Activated T-cell treated with anti-CD3 and anti-CD28 coated beads, Interleukin-2, amount 50 U/mL, for 4 hours (primary cell): ENCODE measurements around the gene RYR2. TPM values are rescaled to one million over a fixed set of nuclear protein-coding genes. Genes with fewer than 3 reads are reported as not detected.

ENCODE experiments used
- ATAC-seq, 2 donors: fragments of 200-7000 bp; cut with Tn5 transposase; one replicate each; pipeline ENCODE4 v1.10.0; 2021
- DNase-seq: peaks from one replicate; pipeline ENCODE4 v3.0.0-alpha.2; 2020
- H3K27me3 Mint-ChIP-seq: one replicate; pipeline ENCODE4 v1.8.0; 2021; ENCODE audit warnings: low read depth, mixed read lengths
- H3K36me3 Mint-ChIP-seq: one replicate; pipeline ENCODE4 v1.8.0; 2022; ENCODE audit warnings: mixed read lengths; ENCODE audit not compliant: insufficient read depth
- H3K4me1 Mint-ChIP-seq: one replicate; pipeline ENCODE4 v1.8.0; 2021; ENCODE audit warnings: low read depth, mixed read lengths
- H3K4me3 Mint-ChIP-seq: one replicate; pipeline ENCODE4 v1.8.0; 2021; ENCODE audit warnings: mild to moderate bottlenecking, moderate library complexity, mixed read lengths
- H3K9me3 Mint-ChIP-seq: one replicate; pipeline ENCODE4 v1.8.0; 2021; ENCODE audit warnings: mixed read lengths
- total RNA-seq, 3 donors: library from RNA; stranded (reverse); gene quantifications; one replicate each; pipeline ENCODE4 v1.2.1, GENCODE V29; 2021

RYR2 gene
- total RNA-seq, 3 donors from 2014 or later, result 0.05 to 0.08 (median 0.05) TPM

- Mint-ChIP-seq H3K9me3 (no peaks in the 10 kb centered on the region), H3K36me3 (no peaks in the 10 kb centered on the region), H3K4me1 (no peaks in the 10 kb centered on the region), H3K4me3 (no peak overlapping the region), H3K27me3 (peaks cover 3% of the 10 kb centered on the region)
- ATAC-seq (no peak), DNase-seq (no peak)
Observed at GRCh38 chr1:237875291-237875690, 833.3 kb downstream of the RYR2 start.

GRCh38 chr1:237877631-237878030 is 835.6 kb downstream of the RYR2 start:
- H3K4me3 Mint-ChIP-seq, result no peak overlapping the region
- no peak for DNase-seq
- no peaks in the 10 kb centered on the region for H3K4me1 Mint-ChIP-seq
- no peaks in the 10 kb centered on the region for H3K36me3 Mint-ChIP-seq
- H3K9me3 Mint-ChIP-seq, result no peaks in the 10 kb centered on the region
- ATAC-seq, result no peak
- H3K27me3 Mint-ChIP-seq, result no peaks in the 10 kb centered on the region

GRCh38 chr1:237878406-237878805 is 836.4 kb downstream of the RYR2 start:
- H3K4me3 Mint-ChIP-seq, result no peak overlapping the region
- no peak for DNase-seq
- H3K36me3 Mint-ChIP-seq, result no peaks in the 10 kb centered on the region
- peaks cover 3% of the 10 kb centered on the region for H3K9me3 Mint-ChIP-seq
- no peaks in the 10 kb centered on the region for H3K4me1 Mint-ChIP-seq
- H3K27me3 Mint-ChIP-seq, result no peaks in the 10 kb centered on the region
- ATAC-seq, result no peak

GRCh38 chr1:237879195-237879594 is 837.2 kb downstream of the RYR2 start:
- Mint-ChIP-seq H3K27me3 (no peaks in the 10 kb centered on the region), H3K4me3 (no peak overlapping the region), H3K9me3 (peaks cover 3% of the 10 kb centered on the region), H3K36me3 (no peaks in the 10 kb centered on the region), H3K4me1 (no peaks in the 10 kb centered on the region)
- ATAC-seq (no peak), DNase-seq (no peak)

Other genes with a start within 250 kb of the RYR2 start
- 10 to 100 TPM; 34.2 to 40.1 (median 39.0) TPM for gene MTR, start 246.9 kb upstream of the RYR2 start, total RNA-seq
- gene MT1HL1, start 37.7 kb upstream of the RYR2 start, total RNA-seq, result not detected